Upper lobe of left lung (tissue), 6 donors: ENCODE results near the gene CSNK1G1. TPM values are rescaled to one million over a fixed set of nuclear protein-coding genes. Genes with fewer than 3 reads are reported as not detected.
A peak's percentile ranks its signal among the peaks of the same experiment; 100 is the strongest.

Source experiments
- ATAC-seq, 2 donors: fragments of 200-7000 bp; cut with Tn5 transposase; one replicate each; pipeline ENCODE4 v1.9.1; 2022; ENCODE audit warnings: mild to moderate bottlenecking in 2 of 2, moderate library complexity in 2 of 2; ENCODE audit not compliant: low FRiP score in 2 of 2
- DNase-seq, 2 donors: peaks; one replicate each; pipeline ENCODE4 v3.0.0-alpha.2; 2019 to 2020
- H3K27ac ChIP-seq, 4 donors: fragments of 200-600 bp; sonication (generic); one replicate each; pipeline ENCODE4 v1.5.1; 2016 to 2019
- H3K27me3 ChIP-seq, 4 donors: fragments of 200-600 bp; sonication (generic); one replicate each; pipeline ENCODE4 v1.5.1; 2017 to 2019
- H3K36me3 ChIP-seq, 4 donors: fragments of 200-600 bp; sonication (generic); one replicate each; pipeline ENCODE4 v1.5.1; 2016 to 2019
- H3K4me1 ChIP-seq, 4 donors: fragments of 200-600 bp; sonication (generic); one replicate each; pipeline ENCODE4 v1.5.1; 2018 to 2019
- H3K4me3 ChIP-seq, 4 donors: fragments of 200-600 bp; sonication (generic); one replicate each; pipeline ENCODE4 v1.5.1; 2017 to 2019; ENCODE audit warnings: mild to moderate bottlenecking in 2 of 4, moderate library complexity in 1 of 4
- H3K9me3 ChIP-seq, 4 donors: fragments of 200-600 bp; sonication (generic); one replicate each; pipeline ENCODE4 v1.5.1; 2018 to 2019
- EP300 ChIP-seq, 4 donors: sonication (generic); formaldehyde crosslinking; IDR thresholded peaks; one replicate each; pipeline ENCODE4 v1.5.1; 2017; ENCODE audit warnings: antibody characterized with exemption in 4 of 4, control low read depth in 2 of 4
- POLR2A ChIP-seq, 4 donors: fragments of 450-650 bp; IDR thresholded peaks; one replicate each; pipeline ENCODE4 v1.5.1; 2016 to 2017; ENCODE audit warnings: antibody characterized with exemption in 4 of 4, mild to moderate bottlenecking in 2 of 4
- POLR2AphosphoS5 ChIP-seq, 2 donors: sonication (generic); formaldehyde crosslinking; IDR thresholded peaks; one replicate each; pipeline ENCODE4 v1.5.1; 2017; ENCODE audit warnings: antibody characterized with exemption in 2 of 2
- WGBS, 2 donors: methylation state at CpG; one replicate each; pipeline ENCODE4 v1.1.5; 2017 to 2018; 5-methylcytosine and 5-hydroxymethylcytosine counted together
- total RNA-seq, 6 donors: library from RNA; depleted of rRNA in 4 of 6; stranded (reverse); fragments of >200 nt in 4 of 6; gene quantifications; one replicate each; pipeline versions ENCODE4 v1.1.0 to v1.2.1, GENCODE V29; 2016 to 2021
- TF ChIP-seq, protein P1 (sequence below), 6 experiments: fragments of 450-650 bp in 4 of 6; fragments of 200-600 bp in 2 of 6; sonication (generic) in 2 of 6; IDR thresholded peaks; one replicate each; pipeline ENCODE4 v1.5.1; 2016 to 2019; ENCODE audit warnings: antibody characterized with exemption in 6 of 6
- donor health status: DM: no; HTN: no; CAD: no; lungs with moderate emphysema.
- donor health status: DM: no; HTN: yes; CAD: no; lungs with severe emphysema.

The CSNK1G1 gene
- total RNA-seq, 6 donors from 2014 or later, result 14.8 to 49.6 (median 19.6) TPM

GRCh38 chr15:64151727-64152506, 204.1 kb downstream of the CSNK1G1 start, which contains the start of gene SNX22:
Gene SNX22 (plus strand): TSS chr15:64151731. CDS start chr15:64151776, 45 bp downstream.
- TF ChIP-seq POLR2AphosphoS5 (IDR thresholded peaks at IDR 0.05) (no peak), POLR2A (IDR thresholded peaks at IDR 0.05) (no peak), EP300 (IDR thresholded peaks at IDR 0.05) (no peak)
- TF ChIP-seq, protein P1, sequence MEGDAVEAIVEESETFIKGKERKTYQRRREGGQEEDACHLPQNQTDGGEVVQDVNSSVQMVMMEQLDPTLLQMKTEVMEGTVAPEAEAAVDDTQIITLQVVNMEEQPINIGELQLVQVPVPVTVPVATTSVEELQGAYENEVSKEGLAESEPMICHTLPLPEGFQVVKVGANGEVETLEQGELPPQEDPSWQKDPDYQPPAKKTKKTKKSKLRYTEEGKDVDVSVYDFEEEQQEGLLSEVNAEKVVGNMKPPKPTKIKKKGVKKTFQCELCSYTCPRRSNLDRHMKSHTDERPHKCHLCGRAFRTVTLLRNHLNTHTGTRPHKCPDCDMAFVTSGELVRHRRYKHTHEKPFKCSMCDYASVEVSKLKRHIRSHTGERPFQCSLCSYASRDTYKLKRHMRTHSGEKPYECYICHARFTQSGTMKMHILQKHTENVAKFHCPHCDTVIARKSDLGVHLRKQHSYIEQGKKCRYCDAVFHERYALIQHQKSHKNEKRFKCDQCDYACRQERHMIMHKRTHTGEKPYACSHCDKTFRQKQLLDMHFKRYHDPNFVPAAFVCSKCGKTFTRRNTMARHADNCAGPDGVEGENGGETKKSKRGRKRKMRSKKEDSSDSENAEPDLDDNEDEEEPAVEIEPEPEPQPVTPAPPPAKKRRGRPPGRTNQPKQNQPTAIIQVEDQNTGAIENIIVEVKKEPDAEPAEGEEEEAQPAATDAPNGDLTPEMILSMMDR (IDR thresholded peaks at IDR 0.05), result no peak
- peaks cover 28 to 39% (median 35%) of the 10 kb centered on the region in 4 donors for H3K4me1 ChIP-seq
- H3K27ac ChIP-seq, result peak within 1 kb of the TSS in 3 of 4 donors; percentile 32 to 53 (median 47)
- peaks cover 17 to 32% (median 21%) of the 10 kb centered on the region in 4 donors for H3K36me3 ChIP-seq
- H3K4me3 ChIP-seq, result peak within 1 kb of the TSS; percentile 28 to 68 (median 54)
- WGBS, 2 donors, result 4 to 5% methylated on average over 10 to 19 of the region's 83 CpGs
- ATAC-seq, result peak in 1 of 2 donors; percentile 20
- peaks cover 0 to 19% (median 10%) of the 10 kb centered on the region in 4 donors for H3K27me3 ChIP-seq
- H3K9me3 ChIP-seq, result no peaks in the 10 kb centered on the region
- DNase-seq, result peak in 1 of 2 donors; percentile 91

DNA sequence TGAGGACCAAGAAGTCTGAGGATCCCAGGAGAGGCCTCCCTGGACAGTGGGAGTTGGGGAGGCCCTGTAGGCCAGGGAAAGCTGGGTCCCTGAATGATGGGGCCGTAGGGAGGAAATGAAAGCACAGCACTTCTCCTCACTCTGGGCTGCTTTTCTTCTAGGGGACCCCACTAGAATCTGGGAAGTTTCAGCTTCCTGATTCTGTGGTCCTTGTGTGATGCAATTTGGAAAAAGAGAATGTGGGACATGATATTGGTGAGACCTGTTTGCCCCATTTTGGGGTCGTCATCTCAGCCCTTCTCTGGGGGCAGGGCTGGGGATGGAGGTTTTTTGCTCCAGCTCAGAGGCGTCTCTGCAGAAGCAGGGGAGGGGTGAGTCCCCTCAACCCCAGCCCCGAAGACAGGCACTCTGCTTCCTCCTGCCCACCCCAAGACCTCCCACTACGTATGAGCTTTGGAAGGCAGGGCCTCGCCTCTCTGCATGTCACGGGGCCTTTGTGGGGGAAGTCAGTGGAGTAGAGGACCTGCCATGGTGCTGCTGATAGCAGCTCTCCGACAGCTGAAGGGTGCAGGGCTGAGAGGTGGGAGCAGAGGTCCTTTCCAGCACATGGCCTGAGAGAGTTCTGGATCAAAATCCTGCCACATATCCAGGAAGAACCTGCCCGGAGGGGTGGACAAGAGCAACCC, 205.9 kb downstream of the CSNK1G1 start:
- Histone ChIP-seq H3K36me3 (peaks cover under 1 to 27% (median 7%) of the 10 kb centered on the region in 4 donors), H3K4me3 (no peak overlapping the region), H3K4me1 (peaks cover 28 to 39% (median 35%) of the 10 kb centered on the region in 4 donors), H3K27me3 (peaks cover 0 to 19% (median 10%) of the 10 kb centered on the region in 4 donors), H3K27ac (no peak overlapping the region), H3K9me3 (no peaks in the 10 kb centered on the region)
- TF ChIP-seq, protein P1 (IDR thresholded peaks at IDR 0.05), result no peak
- TF ChIP-seq POLR2A (IDR thresholded peaks at IDR 0.05) (no peak), EP300 (IDR thresholded peaks at IDR 0.05) (no peak), POLR2AphosphoS5 (IDR thresholded peaks at IDR 0.05) (no peak)
- no peak for DNase-seq
- 54 to 60% methylated on average over 7 to 9 of the region's 9 CpGs for WGBS, 2 donors
- ATAC-seq, result no peak

GRCh38 chr15:64149424-64149823, 206.5 kb downstream of the CSNK1G1 start:
- peaks cover 0 to 27% (median 8%) of the 10 kb centered on the region in 4 donors for H3K36me3 ChIP-seq
- H3K4me1 ChIP-seq, result peaks cover 28 to 39% (median 35%) of the 10 kb centered on the region in 4 donors
- TF ChIP-seq, protein P1 (IDR thresholded peaks at IDR 0.05), result peak in 1 of 6 experiments; percentile 4
- TF ChIP-seq EP300 (IDR thresholded peaks at IDR 0.05), result no peak
- no peak overlapping the region for H3K4me3 ChIP-seq
- no peaks in the 10 kb centered on the region for H3K9me3 ChIP-seq
- H3K27me3 ChIP-seq, result peaks cover 0 to 19% (median 10%) of the 10 kb centered on the region in 4 donors
- H3K27ac ChIP-seq, result no peak overlapping the region
- ATAC-seq (no peak), DNase-seq (no peak)

DNA sequence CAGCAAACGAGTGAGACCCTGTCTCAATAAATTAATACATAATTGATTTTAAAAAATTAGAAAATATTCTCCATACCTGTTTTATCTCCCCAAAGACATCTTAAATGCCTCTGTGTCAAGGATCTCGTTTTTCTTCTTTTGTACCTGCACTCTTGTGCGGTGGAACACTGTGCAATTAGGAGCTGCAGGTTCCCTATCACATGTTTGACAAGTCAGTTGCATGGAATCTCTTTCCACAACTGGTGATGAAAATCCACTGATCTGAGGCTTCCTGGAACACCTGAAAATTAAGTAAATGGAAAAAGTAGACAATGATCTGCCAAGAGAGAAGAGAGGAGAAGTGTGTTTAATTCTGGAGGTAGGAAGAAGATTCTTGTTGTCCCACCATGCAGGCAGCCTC, 207.4 kb downstream of the CSNK1G1 start:
- Histone ChIP-seq H3K36me3 (peaks cover under 1 to 28% (median 12%) of the 10 kb centered on the region in 4 donors), H3K4me1 (peaks cover 26 to 38% (median 31%) of the 10 kb centered on the region in 4 donors), H3K27me3 (peaks cover 0 to 19% (median 10%) of the 10 kb centered on the region in 4 donors), H3K4me3 (no peak overlapping the region), H3K9me3 (no peaks in the 10 kb centered on the region), H3K27ac (no peak overlapping the region)
- WGBS, 2 donors, result 85 to 89% methylated on average over 3 of the region's 3 CpGs
- no peak for ATAC-seq
- DNase-seq, result no peak
- TF ChIP-seq, protein P1 (IDR thresholded peaks at IDR 0.05), result no peak
- no peak for TF ChIP-seq POLR2A (IDR thresholded peaks at IDR 0.05)
- TF ChIP-seq EP300 (IDR thresholded peaks at IDR 0.05), result no peak
- TF ChIP-seq POLR2AphosphoS5 (IDR thresholded peaks at IDR 0.05), result no peak
